HG03039 (cell line): Measurements from ENCODE around the gene CHRND.
"Not testable (repeated sequence)": the region's sequence is repeated elsewhere in the genome, so short reads cannot be mapped to it uniquely, and the experiment has no call there.

Source experiments
- ATAC-seq: cut with Tn5 transposase; IDR thresholded peaks from one replicate; pipeline ENCODE4 v1.9.1; 2021; ENCODE audit warnings: mild to moderate bottlenecking, moderate library complexity; ENCODE audit not compliant: unreplicated experiment

Gene CHRND

GRCh38 chr2:232570481-232570880, 44.5 kb downstream of the CHRND start:
- not testable (repeated sequence) for ATAC-seq

GRCh38 chr2:232571026-232571474, 45.1 kb downstream of the CHRND start:
- ATAC-seq: no peak

DNA sequence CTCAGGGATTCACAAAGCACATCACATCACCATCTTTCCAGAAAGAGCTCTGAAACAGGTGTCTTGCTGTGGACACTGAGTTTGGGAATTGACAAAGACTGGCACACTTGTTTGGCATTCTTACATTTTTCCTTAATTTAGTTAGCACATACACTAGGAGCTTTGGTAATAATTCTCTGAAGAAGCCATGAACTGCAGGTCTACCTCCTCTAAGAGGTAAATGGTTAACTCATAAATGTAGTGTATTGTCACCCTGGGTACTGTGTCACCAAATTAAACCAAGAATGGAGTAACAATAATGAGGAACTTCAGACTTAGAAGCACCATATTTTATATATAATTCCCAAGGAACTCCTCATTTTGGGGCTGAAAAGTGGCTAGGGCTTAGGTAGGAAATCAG, 47.1 kb downstream of the CHRND start:
- ATAC-seq: no peak

GRCh38 chr2:232573771-232574435, 47.9 kb downstream of the CHRND start:
- ATAC-seq: no peak

DNA sequence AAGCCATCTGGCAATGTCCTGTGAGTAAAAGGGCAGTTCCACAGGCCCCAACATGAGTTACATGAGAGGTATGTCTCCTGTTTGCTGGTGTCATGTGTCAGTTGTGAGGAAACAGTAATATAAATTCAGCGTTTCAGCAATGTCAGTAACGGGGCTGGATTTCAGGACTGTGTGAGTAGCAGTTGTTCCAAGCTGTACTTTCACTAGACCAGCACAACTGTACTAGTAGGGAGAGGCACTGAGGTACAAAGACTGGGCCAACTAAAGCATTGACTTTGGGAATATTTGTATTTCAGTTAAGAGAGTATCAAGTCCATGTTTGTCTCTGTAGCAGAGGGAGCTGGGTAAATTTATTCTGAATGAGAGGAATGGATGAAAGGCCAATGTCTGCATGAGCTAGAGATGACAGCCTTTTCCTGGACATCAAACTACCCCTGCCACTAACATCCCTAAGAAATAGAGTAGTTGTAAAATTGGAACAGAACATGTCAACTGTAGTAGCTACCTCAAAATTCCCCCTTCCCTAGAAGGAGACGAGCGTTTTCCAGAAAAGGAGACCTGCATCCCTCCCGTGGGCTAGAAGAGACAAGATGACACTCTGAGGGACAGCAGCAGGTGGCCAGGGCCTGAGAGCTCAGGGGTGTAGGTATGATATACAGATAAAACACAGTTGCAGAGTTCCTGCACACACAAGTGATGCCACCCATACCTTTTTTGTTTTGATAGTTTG, 48.9 kb downstream of the CHRND start:
- no peak for ATAC-seq

GRCh38 chr2:232575404-232575746, 49.4 kb downstream of the CHRND start:
- ATAC-seq: no peak

GRCh38 chr2:232576995-232577394, 51.0 kb downstream of the CHRND start:
- no peak for ATAC-seq

GRCh38 chr2:232577841-232578240, 51.9 kb downstream of the CHRND start:
- ATAC-seq: no peak

- ATAC-seq: no peak
Measured at GRCh38 chr2:232578626-232579025, 52.7 kb downstream of the CHRND start.

DNA sequence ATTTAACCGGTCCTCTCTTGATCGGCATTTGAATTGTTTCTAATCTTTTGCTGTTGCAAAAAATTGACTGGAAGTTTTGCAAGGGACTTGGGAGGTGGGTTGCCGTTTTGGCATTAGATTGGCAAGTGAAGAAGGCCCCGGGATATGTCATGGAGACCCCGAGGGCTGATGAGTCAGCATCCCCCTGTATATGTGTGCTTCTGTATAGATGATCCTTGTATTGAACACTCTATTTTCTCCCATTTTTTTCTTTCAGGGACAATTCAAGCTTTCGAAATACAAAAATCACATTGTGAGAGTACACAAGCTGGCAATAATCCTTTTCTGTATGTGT, 54.7 kb downstream of the CHRND start:
- ATAC-seq: no peak

DNA sequence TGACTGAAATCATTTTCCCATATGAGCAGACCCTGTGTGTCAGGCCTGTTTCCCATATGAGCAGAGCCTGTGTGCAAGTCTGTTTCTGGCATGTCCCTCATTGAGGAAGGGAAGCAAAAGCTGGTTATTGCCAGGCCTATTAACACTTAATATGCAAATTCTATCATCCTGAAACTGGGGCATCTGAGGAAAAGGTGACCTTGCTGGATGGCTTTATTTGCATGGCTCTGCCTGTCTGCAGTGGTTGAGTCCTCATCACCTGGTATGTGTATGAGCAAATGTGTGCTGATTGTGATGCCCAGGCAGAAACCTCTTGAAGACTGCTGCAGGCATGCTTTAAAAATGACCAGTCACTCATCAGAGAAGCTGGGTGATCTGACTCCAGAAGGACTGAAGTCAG, 55.8 kb downstream of the CHRND start:
- no peak for ATAC-seq

- ATAC-seq: no peak
Measured at GRCh38 chr2:232584238-232584637, 58.3 kb downstream of the CHRND start.
